Stomach smooth muscle (tissue), 2 donors: Measurements from ENCODE around the gene FAM177A1.
"Not testable (repeated sequence)": the region's sequence is repeated elsewhere in the genome, so short reads cannot be mapped to it uniquely, and the experiment has no call there.

Experiments used
- H3K27ac ChIP-seq: one replicate; pipeline ENCODE4 v1.7.0; 2013; ENCODE audit warnings: mild to moderate bottlenecking, low read length, inconsistent platforms
- H3K27me3 ChIP-seq, 2 donors: one replicate each; pipeline ENCODE4 v1.7.0; 2013; ENCODE audit warnings: low read length in 2 of 2; ENCODE audit not compliant: insufficient read depth in 2 of 2, control insufficient read depth in 1 of 2
- H3K36me3 ChIP-seq, 2 donors: one replicate each; pipeline ENCODE4 v1.7.0; 2013; ENCODE audit warnings: low read length in 2 of 2; ENCODE audit not compliant: control insufficient read depth in 2 of 2, insufficient read depth in 2 of 2
- H3K4me1 ChIP-seq: one replicate; pipeline ENCODE4 v1.7.0; 2013; ENCODE audit warnings: low read length; ENCODE audit not compliant: control insufficient read depth, insufficient read depth
- H3K4me3 ChIP-seq, 2 donors: one replicate each; pipeline ENCODE4 v1.7.0; 2013; ENCODE audit warnings: low read length in 2 of 2
- H3K9ac ChIP-seq, 2 donors: one replicate each; pipeline ENCODE4 v1.7.0; 2013; ENCODE audit warnings: low read length in 2 of 2, mild to moderate bottlenecking in 1 of 2
- H3K9me3 ChIP-seq, 2 donors: one replicate each; pipeline ENCODE4 v1.7.0; 2013; ENCODE audit warnings: low read length in 2 of 2; ENCODE audit not compliant: control insufficient read depth in 2 of 2
- donor health status: healthy.
- donor health status: Pancreatic carcinoma.

The FAM177A1 gene

GRCh38 chr14:35094645-35095044, 48.6 kb downstream of the FAM177A1 start:
- peaks cover 22 to 28% of the 10 kb centered on the region in 2 donors for H3K36me3 ChIP-seq
- not testable (repeated sequence) for H3K27ac ChIP-seq, H3K4me3 ChIP-seq, H3K27me3 ChIP-seq, H3K9ac ChIP-seq, H3K4me1 ChIP-seq, H3K9me3 ChIP-seq

- Histone ChIP-seq H3K36me3 (peaks cover 25% of the 10 kb centered on the region in 2 donors), H3K4me1 (no peaks in the 10 kb centered on the region), H3K27ac (no peak overlapping the region), H3K4me3 (no peak overlapping the region), H3K9ac (no peak overlapping the region), H3K27me3 (no peaks in the 10 kb centered on the region), H3K9me3 (no peaks in the 10 kb centered on the region)
Observed at GRCh38 chr14:35107866-35108265, 61.8 kb downstream of the FAM177A1 start.

- Histone ChIP-seq H3K9ac (no peak overlapping the region), H3K9me3 (no peaks in the 10 kb centered on the region), H3K27ac (no peak overlapping the region), H3K36me3 (peaks cover 24 to 29% of the 10 kb centered on the region in 2 donors), H3K27me3 (no peaks in the 10 kb centered on the region), H3K4me1 (no peaks in the 10 kb centered on the region), H3K4me3 (no peak overlapping the region)
Observed at GRCh38 chr14:35112641-35113040, 66.6 kb downstream of the FAM177A1 start.

GRCh38 chr14:35113308-35113950, 67.4 kb downstream of the FAM177A1 start:
- H3K4me1 ChIP-seq, result no peaks in the 10 kb centered on the region
- H3K4me3 ChIP-seq, result no peak overlapping the region
- H3K27ac ChIP-seq, result no peak overlapping the region
- H3K27me3 ChIP-seq, result no peaks in the 10 kb centered on the region
- peaks cover 24 to 29% of the 10 kb centered on the region in 2 donors for H3K36me3 ChIP-seq
- H3K9me3 ChIP-seq, result no peaks in the 10 kb centered on the region
- no peak overlapping the region for H3K9ac ChIP-seq

- no peak overlapping the region for H3K4me3 ChIP-seq
- H3K27me3 ChIP-seq, result no peaks in the 10 kb centered on the region
- H3K9me3 ChIP-seq, result no peaks in the 10 kb centered on the region
- H3K36me3 ChIP-seq, result peaks cover 24 to 29% of the 10 kb centered on the region in 2 donors
- no peak overlapping the region for H3K9ac ChIP-seq
- no peak overlapping the region for H3K27ac ChIP-seq
- peaks cover 3% of the 10 kb centered on the region for H3K4me1 ChIP-seq
Observed at GRCh38 chr14:35114036-35114435, 68.0 kb downstream of the FAM177A1 start.

GRCh38 chr14:35116242-35116641, 70.2 kb downstream of the FAM177A1 start:
- Histone ChIP-seq H3K4me1 (peaks cover 6% of the 10 kb centered on the region), H3K9ac (no peak overlapping the region), H3K9me3 (no peaks in the 10 kb centered on the region), H3K36me3 (peaks cover 10 to 17% of the 10 kb centered on the region in 2 donors), H3K27ac (no peak overlapping the region), H3K4me3 (no peak overlapping the region), H3K27me3 (no peaks in the 10 kb centered on the region)

GRCh38 chr14:35117112-35117511, 71.0 kb downstream of the FAM177A1 start:
- Histone ChIP-seq H3K27ac (no peak overlapping the region), H3K9me3 (no peaks in the 10 kb centered on the region), H3K4me3 (no peak overlapping the region), H3K4me1 (peaks cover 6% of the 10 kb centered on the region), H3K9ac (no peak overlapping the region), H3K27me3 (no peaks in the 10 kb centered on the region), H3K36me3 (peaks cover 6 to 10% of the 10 kb centered on the region in 2 donors)

GRCh38 chr14:35121026-35121886, 75.2 kb downstream of the FAM177A1 start:
- peak overlapping the region; percentile 95 to 98 for H3K9ac ChIP-seq

GRCh38 chr14:35121887-35122695, 76.0 kb downstream of the FAM177A1 start, which contains the start of the genes PPP2R3C and PRORP:
PPP2R3C (minus strand) TSS chr14:35121990; CDS start chr14:35121959, 31 bp downstream.
PRORP (plus strand) TSS chr14:35122552; CDS start chr14:35123246, 694 bp downstream.
- Histone ChIP-seq H3K4me3 (peak within 1 kb of the TSS; percentile 77 to 98), H3K27me3 (no peaks in the 10 kb centered on the region), H3K4me1 (peaks cover 11% of the 10 kb centered on the region), H3K9me3 (no peaks in the 10 kb centered on the region), H3K9ac (peak within 1 kb of the TSS; percentile 95 to 98), H3K36me3 (no peaks in the 10 kb centered on the region), H3K27ac (peak within 1 kb of the TSS; percentile 98)

More at GRCh38 chr14:35121026-35121886, 75.2 kb downstream of the FAM177A1 start:
- peaks cover 11% of the 10 kb centered on the region for H3K4me1 ChIP-seq
- H3K9me3 ChIP-seq, result no peaks in the 10 kb centered on the region
- no peaks in the 10 kb centered on the region for H3K27me3 ChIP-seq
- H3K36me3 ChIP-seq, result no peaks in the 10 kb centered on the region
- H3K4me3 ChIP-seq, result peak overlapping the region; percentile 77 to 98
- peak overlapping the region; percentile 98 for H3K27ac ChIP-seq

- Histone ChIP-seq H3K4me3 (peak overlapping the region; percentile 77 to 98), H3K27ac (peak overlapping the region; percentile 98), H3K9ac (peak overlapping the region; percentile 95 to 98), H3K4me1 (peaks cover 11% of the 10 kb centered on the region), H3K27me3 (no peaks in the 10 kb centered on the region), H3K36me3 (no peaks in the 10 kb centered on the region), H3K9me3 (no peaks in the 10 kb centered on the region)
Observed at GRCh38 chr14:35122696-35123387, 76.8 kb downstream of the FAM177A1 start.
